GM12878 (cell line): ENCODE results near the gene KNTC1.
A peak's percentile ranks its signal among the peaks of the same experiment; 100 is the strongest.

Experiments used
- CTCF ChIP-seq, 3 experiments: IDR thresholded peaks in 2 of 3; conservative IDR thresholded peaks in 1 of 3; 2 replicates each; pipeline ENCODE4 v1.5.1; 2011; ENCODE audit warnings: low read depth in 3 of 3, low read length in 3 of 3, mild to moderate bottlenecking in 3 of 3, control low read depth in 2 of 3, moderate library complexity in 2 of 3, inconsistent platforms in 1 of 3, mixed read lengths in 1 of 3; ENCODE audit not compliant: control insufficient read depth in 2 of 3, insufficient read depth in 1 of 3; ENCODE audit errors: extremely low read depth in 1 of 3
- JUND ChIP-seq: IDR thresholded peaks from 2 replicates; pipeline ENCODE4 v1.6.1; 2012; ENCODE audit warnings: low read depth, mild to moderate bottlenecking, low read length, improper control_type of control experiment, moderate library complexity
- ZBTB11 ChIP-seq: fragments of 450-650 bp; formaldehyde crosslinking; IDR thresholded peaks from 2 replicates; pipeline ENCODE4 v1.5.0; 2022; ENCODE audit warnings: mild to moderate bottlenecking, missing genetic modification characterization

- TF ChIP-seq ZBTB11 (CRISPR knock-in tag) (no peak), CTCF (IDR thresholded peaks at IDR 0.05 in 2 of 3, conservative IDR thresholded peaks at IDR 0.05 in 1 of 3; ENCODE audit: control insufficient read depth in 2 of 3, extremely low read depth in 1 of 3, insufficient read depth in 1 of 3, low read depth in 3 of 3, low read length in 3 of 3) (no peak), JUND (peak; percentile 54; the same call in 1 of the 2 replicates)
Measured at GRCh38 chr12:122528992-122529391, 1.9 kb downstream of the KNTC1 start.
